ENCODE results near the gene EFNB2.

- TF ChIP-seq CTCF (IDR thresholded peaks at IDR 0.05) (no peak), POLR2A (IDR thresholded peaks at IDR 0.05) (no peak)
Observed at GRCh38 chr13:106467427-106468122, 67.9 kb downstream of the EFNB2 start.
